ENCODE results near the gene SLK. TPM values are rescaled to one million over a fixed set of nuclear protein-coding genes. Genes with fewer than 3 reads are reported as not detected.

The SLK gene
- polyA plus RNA-seq, 2 donors: 34.6 to 37.3 TPM

DNA sequence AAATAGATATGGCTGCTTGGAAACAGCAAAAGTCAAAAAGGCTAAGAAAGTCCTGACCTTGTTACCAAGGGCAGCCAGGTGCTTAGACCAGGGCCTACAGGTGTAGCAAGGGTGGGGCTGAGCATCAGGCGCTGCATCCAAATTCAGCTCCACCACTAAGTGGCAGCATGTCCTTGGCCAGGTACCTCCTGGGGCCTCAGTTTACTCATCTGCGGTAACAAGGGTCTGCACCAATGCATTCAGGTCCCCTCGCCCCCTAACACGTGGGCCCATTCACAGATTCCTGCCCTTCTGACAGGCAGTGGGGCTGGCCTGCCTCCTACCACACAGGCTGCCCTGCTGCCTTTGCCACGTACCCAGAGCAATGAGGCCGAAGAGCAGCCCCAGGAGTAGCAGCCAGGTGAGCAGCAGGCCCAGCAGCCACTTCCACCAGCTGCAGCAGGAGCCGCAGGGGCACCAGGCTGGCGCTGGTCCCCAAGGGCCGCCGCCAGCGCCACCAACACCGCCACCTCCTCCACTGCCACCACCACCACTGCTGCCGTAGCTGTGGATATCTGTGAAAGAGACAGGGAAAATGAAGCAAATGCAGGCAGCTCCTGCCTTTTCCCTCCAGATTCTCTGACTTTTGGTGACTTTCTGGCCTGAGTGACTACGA, 89.8 kb downstream of the SLK start:
- no peak overlapping the region for H3K27ac ChIP-seq (ENCODE audit: low read depth in 2 of 2, low read length in 1 of 2)
- H3K27me3 ChIP-seq (ENCODE audit: control insufficient read depth in 1 of 2, insufficient read depth in 2 of 2, low read length in 2 of 2): no peaks in the 10 kb centered on the region
- no peaks in the 10 kb centered on the region for H3K36me3 ChIP-seq (ENCODE audit: control insufficient read depth in 2 of 2, insufficient read depth in 2 of 2, low read length in 1 of 2)
- H3K9me3 ChIP-seq (ENCODE audit: control insufficient read depth in 2 of 2, insufficient read depth in 1 of 2, low read depth in 1 of 2, low read length in 1 of 2): no peaks in the 10 kb centered on the region
- WGBS, 2 donors: 84 to 85% methylated on average over 14 of the region's 14 CpGs
- peaks cover 0 to 3% of the 10 kb centered on the region in 2 donors for H3K4me1 ChIP-seq (ENCODE audit: control insufficient read depth in 2 of 2, insufficient read depth in 2 of 2, low read length in 1 of 2)
- no peak overlapping the region for H3K4me3 ChIP-seq (ENCODE audit: low read depth in 1 of 2, low read length in 2 of 2)

DNA sequence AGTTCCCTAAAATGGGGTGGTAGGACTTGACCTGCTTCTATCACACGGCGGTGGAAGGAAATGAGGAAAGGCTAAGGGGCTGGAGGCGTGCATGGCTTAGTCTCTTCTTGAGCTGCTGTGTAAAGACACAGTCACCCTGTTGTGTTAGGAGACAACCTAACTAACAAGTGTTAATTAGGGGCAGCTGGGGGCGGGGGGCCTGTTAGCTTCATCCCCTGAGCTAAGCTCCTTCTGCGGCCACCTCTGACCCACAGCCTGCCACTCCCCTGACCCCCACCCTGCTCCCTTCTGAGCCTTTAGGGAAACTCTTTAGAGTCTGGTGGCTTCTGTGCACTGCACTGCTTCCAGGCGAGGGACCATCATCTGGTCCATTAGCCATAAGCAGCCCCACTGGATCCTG, 90.8 kb downstream of the SLK start:
- WGBS, 2 donors: 86% methylated on average over 6 of the region's 6 CpGs
- no peaks in the 10 kb centered on the region for H3K9me3 ChIP-seq (ENCODE audit: control insufficient read depth in 2 of 2, insufficient read depth in 1 of 2, low read depth in 1 of 2, low read length in 1 of 2)

DNA sequence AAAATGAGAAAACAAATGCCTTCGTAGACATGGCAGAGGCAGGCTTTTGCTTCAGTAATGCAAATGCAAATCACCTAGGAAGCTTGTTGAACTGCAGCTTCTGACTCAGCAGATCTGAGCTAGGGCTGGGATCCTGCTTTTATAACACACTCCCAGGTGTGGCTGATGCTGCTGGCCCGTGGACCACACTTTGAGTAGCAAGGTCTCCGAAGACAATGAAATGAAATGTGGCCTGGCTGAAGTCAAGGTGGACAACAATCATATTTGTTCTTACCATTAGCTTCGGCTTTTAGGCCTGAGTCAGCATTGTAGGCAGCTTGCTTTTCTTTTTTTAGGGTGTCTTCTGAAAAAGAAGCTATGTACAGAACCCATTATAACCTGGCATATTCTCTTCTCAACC, 92.4 kb downstream of the SLK start:
- Histone ChIP-seq H3K4me1 (ENCODE audit: control insufficient read depth in 2 of 2, insufficient read depth in 2 of 2, low read length in 1 of 2) (no peaks in the 10 kb centered on the region), H3K36me3 (ENCODE audit: control insufficient read depth in 2 of 2, insufficient read depth in 2 of 2, low read length in 1 of 2) (peaks cover 0 to 5% of the 10 kb centered on the region in 2 donors), H3K27ac (ENCODE audit: low read depth in 2 of 2, low read length in 1 of 2) (no peak overlapping the region), H3K9me3 (ENCODE audit: control insufficient read depth in 2 of 2, insufficient read depth in 1 of 2, low read depth in 1 of 2, low read length in 1 of 2) (no peaks in the 10 kb centered on the region), H3K27me3 (ENCODE audit: control insufficient read depth in 1 of 2, insufficient read depth in 2 of 2, low read length in 2 of 2) (no peaks in the 10 kb centered on the region), H3K4me3 (ENCODE audit: low read depth in 1 of 2, low read length in 2 of 2) (no peak overlapping the region)
- whole genome bisulfite sequencing, 2 donors: 68 to 70% methylated on average over 4 of the region's 4 CpGs

More for the DNA sequence above, 90.8 kb downstream of the SLK start:
- Histone ChIP-seq H3K4me1 (ENCODE audit: control insufficient read depth in 2 of 2, insufficient read depth in 2 of 2, low read length in 1 of 2) (no peaks in the 10 kb centered on the region), H3K27ac (ENCODE audit: low read depth in 2 of 2, low read length in 1 of 2) (no peak overlapping the region), H3K4me3 (ENCODE audit: low read depth in 1 of 2, low read length in 2 of 2) (no peak overlapping the region), H3K27me3 (ENCODE audit: control insufficient read depth in 1 of 2, insufficient read depth in 2 of 2, low read length in 2 of 2) (no peaks in the 10 kb centered on the region), H3K36me3 (ENCODE audit: control insufficient read depth in 2 of 2, insufficient read depth in 2 of 2, low read length in 1 of 2) (no peaks in the 10 kb centered on the region)

- peaks cover 0 to 4% of the 10 kb centered on the region in 2 donors for H3K27me3 ChIP-seq (ENCODE audit: control insufficient read depth in 1 of 2, insufficient read depth in 2 of 2, low read length in 2 of 2)
- H3K27ac ChIP-seq (ENCODE audit: low read depth in 2 of 2, low read length in 1 of 2): no peak overlapping the region
- H3K36me3 ChIP-seq (ENCODE audit: control insufficient read depth in 2 of 2, insufficient read depth in 2 of 2, low read length in 1 of 2): peaks cover 0 to 5% of the 10 kb centered on the region in 2 donors
- 81 to 86% methylated on average over 6 of the region's 6 CpGs for WGBS, 2 donors
- H3K4me1 ChIP-seq (ENCODE audit: control insufficient read depth in 2 of 2, insufficient read depth in 2 of 2, low read length in 1 of 2): no peaks in the 10 kb centered on the region
- no peak overlapping the region for H3K4me3 ChIP-seq (ENCODE audit: low read depth in 1 of 2, low read length in 2 of 2)
- H3K9me3 ChIP-seq (ENCODE audit: control insufficient read depth in 2 of 2, insufficient read depth in 1 of 2, low read depth in 1 of 2, low read length in 1 of 2): no peaks in the 10 kb centered on the region
Measured at GRCh38 chr10:104061196-104061595, 94.3 kb downstream of the SLK start.

DNA sequence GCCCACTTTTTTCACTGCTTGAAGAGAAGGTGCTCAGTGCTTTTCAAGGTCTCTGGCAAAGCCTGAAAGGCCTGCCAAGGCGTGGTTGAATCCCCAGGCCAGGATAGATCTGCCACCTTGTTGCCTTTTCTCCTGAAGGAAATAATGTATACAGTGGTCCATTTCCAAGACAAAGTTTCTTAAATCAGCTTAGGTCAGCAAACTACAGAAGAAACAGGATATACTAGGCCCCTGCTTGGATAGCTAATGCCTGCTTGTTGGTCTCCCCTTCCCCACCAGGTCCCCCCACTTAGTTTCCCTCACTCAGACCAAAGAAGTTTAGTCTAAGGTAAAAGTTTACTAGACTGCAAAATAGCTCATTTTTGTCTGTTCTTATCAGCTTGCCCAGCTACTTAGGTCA, 98.8 kb downstream of the SLK start:
- Histone ChIP-seq H3K4me1 (ENCODE audit: control insufficient read depth in 2 of 2, insufficient read depth in 2 of 2, low read length in 1 of 2) (no peaks in the 10 kb centered on the region), H3K9me3 (ENCODE audit: control insufficient read depth in 2 of 2, insufficient read depth in 1 of 2, low read depth in 1 of 2, low read length in 1 of 2) (no peaks in the 10 kb centered on the region), H3K27ac (ENCODE audit: low read depth in 2 of 2, low read length in 1 of 2) (no peak overlapping the region), H3K27me3 (ENCODE audit: control insufficient read depth in 1 of 2, insufficient read depth in 2 of 2, low read length in 2 of 2) (peaks cover 0 to 4% of the 10 kb centered on the region in 2 donors), H3K36me3 (ENCODE audit: control insufficient read depth in 2 of 2, insufficient read depth in 2 of 2, low read length in 1 of 2) (peaks cover 0 to 5% of the 10 kb centered on the region in 2 donors), H3K4me3 (ENCODE audit: low read depth in 1 of 2, low read length in 2 of 2) (no peak overlapping the region)
- 55 to 65% methylated on average over 1 of the region's 1 CpG for WGBS, 2 donors

- H3K4me3 ChIP-seq (ENCODE audit: low read depth in 1 of 2, low read length in 2 of 2): no peak overlapping the region
- 69 to 78% methylated on average over 7 of the region's 7 CpGs for WGBS, 2 donors
- H3K4me1 ChIP-seq (ENCODE audit: control insufficient read depth in 2 of 2, insufficient read depth in 2 of 2, low read length in 1 of 2): no peaks in the 10 kb centered on the region
- peaks cover 0 to 4% of the 10 kb centered on the region in 2 donors for H3K27me3 ChIP-seq (ENCODE audit: control insufficient read depth in 1 of 2, insufficient read depth in 2 of 2, low read length in 2 of 2)
- H3K36me3 ChIP-seq (ENCODE audit: control insufficient read depth in 2 of 2, insufficient read depth in 2 of 2, low read length in 1 of 2): peaks cover 0 to 5% of the 10 kb centered on the region in 2 donors
- no peaks in the 10 kb centered on the region for H3K9me3 ChIP-seq (ENCODE audit: control insufficient read depth in 2 of 2, insufficient read depth in 1 of 2, low read depth in 1 of 2, low read length in 1 of 2)
- H3K27ac ChIP-seq (ENCODE audit: low read depth in 2 of 2, low read length in 1 of 2): no peak overlapping the region
Measured at GRCh38 chr10:104066945-104067344, 100.0 kb downstream of the SLK start.

GRCh38 chr10:104067525-104067924, 100.6 kb downstream of the SLK start:
- Histone ChIP-seq H3K9me3 (ENCODE audit: control insufficient read depth in 2 of 2, insufficient read depth in 1 of 2, low read depth in 1 of 2, low read length in 1 of 2) (no peaks in the 10 kb centered on the region), H3K27me3 (ENCODE audit: control insufficient read depth in 1 of 2, insufficient read depth in 2 of 2, low read length in 2 of 2) (peaks cover 0 to 4% of the 10 kb centered on the region in 2 donors), H3K27ac (ENCODE audit: low read depth in 2 of 2, low read length in 1 of 2) (no peak overlapping the region), H3K4me1 (ENCODE audit: control insufficient read depth in 2 of 2, insufficient read depth in 2 of 2, low read length in 1 of 2) (no peaks in the 10 kb centered on the region), H3K36me3 (ENCODE audit: control insufficient read depth in 2 of 2, insufficient read depth in 2 of 2, low read length in 1 of 2) (peaks cover 0 to 7% of the 10 kb centered on the region in 2 donors), H3K4me3 (ENCODE audit: low read depth in 1 of 2, low read length in 2 of 2) (no peak overlapping the region)
- WGBS, 2 donors: 56 to 57% methylated on average over 12 of the region's 12 CpGs

GRCh38 chr10:104069613-104070012, 102.7 kb downstream of the SLK start:
- H3K9me3 ChIP-seq (ENCODE audit: control insufficient read depth in 2 of 2, insufficient read depth in 1 of 2, low read depth in 1 of 2, low read length in 1 of 2): no peaks in the 10 kb centered on the region
- no peak overlapping the region for H3K4me3 ChIP-seq (ENCODE audit: low read depth in 1 of 2, low read length in 2 of 2)
- WGBS, 2 donors: 49 to 56% methylated on average over 6 of the region's 6 CpGs
- peaks cover 0 to 1% of the 10 kb centered on the region in 2 donors for H3K36me3 ChIP-seq (ENCODE audit: control insufficient read depth in 2 of 2, insufficient read depth in 2 of 2, low read length in 1 of 2)
- peaks cover 0 to 2% of the 10 kb centered on the region in 2 donors for H3K27me3 ChIP-seq (ENCODE audit: control insufficient read depth in 1 of 2, insufficient read depth in 2 of 2, low read length in 2 of 2)
- H3K27ac ChIP-seq (ENCODE audit: low read depth in 2 of 2, low read length in 1 of 2): no peak overlapping the region
- no peaks in the 10 kb centered on the region for H3K4me1 ChIP-seq (ENCODE audit: control insufficient read depth in 2 of 2, insufficient read depth in 2 of 2, low read length in 1 of 2)

- Histone ChIP-seq H3K27me3 (ENCODE audit: control insufficient read depth in 1 of 2, insufficient read depth in 2 of 2, low read length in 2 of 2) (no peaks in the 10 kb centered on the region), H3K36me3 (ENCODE audit: control insufficient read depth in 2 of 2, insufficient read depth in 2 of 2, low read length in 1 of 2) (peaks cover 0 to 1% of the 10 kb centered on the region in 2 donors), H3K4me1 (ENCODE audit: control insufficient read depth in 2 of 2, insufficient read depth in 2 of 2, low read length in 1 of 2) (peaks cover 0 to 1% of the 10 kb centered on the region in 2 donors), H3K27ac (ENCODE audit: low read depth in 2 of 2, low read length in 1 of 2) (no peak overlapping the region), H3K9me3 (ENCODE audit: control insufficient read depth in 2 of 2, insufficient read depth in 1 of 2, low read depth in 1 of 2, low read length in 1 of 2) (no peaks in the 10 kb centered on the region), H3K4me3 (ENCODE audit: low read depth in 1 of 2, low read length in 2 of 2) (no peak overlapping the region)
- WGBS, 2 donors: 61 to 64% methylated on average over 5 of the region's 5 CpGs
Measured at GRCh38 chr10:104072786-104073185, 105.8 kb downstream of the SLK start.

GRCh38 chr10:104074505-104074904, 107.6 kb downstream of the SLK start:
- Histone ChIP-seq H3K9me3 (ENCODE audit: control insufficient read depth in 2 of 2, insufficient read depth in 1 of 2, low read depth in 1 of 2, low read length in 1 of 2) (no peaks in the 10 kb centered on the region), H3K27ac (ENCODE audit: low read depth in 2 of 2, low read length in 1 of 2) (no peak overlapping the region), H3K4me3 (ENCODE audit: low read depth in 1 of 2, low read length in 2 of 2) (no peak overlapping the region), H3K27me3 (ENCODE audit: control insufficient read depth in 1 of 2, insufficient read depth in 2 of 2, low read length in 2 of 2) (no peaks in the 10 kb centered on the region), H3K36me3 (ENCODE audit: control insufficient read depth in 2 of 2, insufficient read depth in 2 of 2, low read length in 1 of 2) (peaks cover 0 to 1% of the 10 kb centered on the region in 2 donors), H3K4me1 (ENCODE audit: control insufficient read depth in 2 of 2, insufficient read depth in 2 of 2, low read length in 1 of 2) (peaks cover 0 to 2% of the 10 kb centered on the region in 2 donors)
- WGBS, 2 donors: 77 to 79% methylated on average over 6 of the region's 6 CpGs

Measured in esophagus (tissue), 2 donors.